ENCODE measurements around the gene NMD3. TPM values are rescaled to one million over a fixed set of nuclear protein-coding genes. Genes with fewer than 3 reads are reported as not detected.

Gene NMD3
- total RNA-seq, 5 donors from 2014 or later (not counting 1 experiment from before 2014, with no cell fraction given): 39.2 to 43.4 (median 42.4) TPM

DNA sequence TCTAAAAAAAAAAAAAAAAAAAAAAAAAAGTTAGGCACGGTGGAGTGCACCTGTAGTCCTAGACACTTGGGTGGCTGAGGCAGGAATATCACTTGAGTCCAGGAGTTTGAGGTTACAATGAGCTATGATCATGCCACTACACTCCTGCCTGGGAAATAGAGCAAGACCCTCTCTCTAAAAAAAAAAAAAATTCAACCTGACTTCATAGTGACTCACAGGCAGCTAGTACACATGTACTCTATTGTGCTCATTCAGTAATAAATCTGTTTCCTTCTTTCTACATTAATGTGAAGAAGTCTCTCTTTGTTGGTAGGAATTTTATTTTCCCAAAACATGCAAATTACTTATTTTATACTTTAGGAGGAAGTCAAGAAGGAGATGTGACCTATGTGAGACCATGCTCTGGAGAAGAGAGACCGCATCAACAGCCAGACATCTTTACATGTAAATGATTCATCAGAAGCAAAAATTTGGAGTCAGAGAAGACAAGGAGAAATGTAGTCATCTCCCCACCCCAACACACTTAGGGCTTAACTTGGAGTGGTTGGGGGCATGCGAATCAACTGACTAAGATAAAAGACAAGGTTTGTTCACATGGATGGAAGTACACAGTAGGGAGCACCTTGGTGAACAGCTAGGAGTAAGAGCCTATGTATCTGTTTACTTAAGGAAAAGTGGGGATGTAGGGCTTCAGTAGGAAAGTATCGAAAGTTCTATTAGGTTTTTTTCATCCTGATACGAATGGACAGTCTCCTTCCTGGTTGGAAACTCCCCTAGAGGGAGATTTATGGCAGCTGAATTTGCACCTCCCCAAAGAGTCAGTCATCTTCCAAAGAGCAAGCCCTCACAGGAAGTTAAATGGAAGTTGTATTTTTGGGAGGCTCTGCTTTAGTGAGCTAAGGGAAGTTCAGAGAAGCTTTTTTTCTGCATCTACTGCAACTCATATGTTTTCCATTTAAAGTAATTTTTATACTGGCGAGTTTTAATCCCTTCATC, 23.0 kb upstream of the NMD3 start:
- ATAC-seq (replicated peaks in 1 of 4) (no peak), DNase-seq (no peak)
- H3K9me3 ChIP-seq: no peaks in the 10 kb centered on the region
- H3K27ac Mint-ChIP-seq: no peak overlapping the region
- peaks cover 10 to 26% of the 10 kb centered on the region in 2 donors for H3K27me3 Mint-ChIP-seq
- no peaks in the 10 kb centered on the region for H3K27me3 ChIP-seq (replicated peaks in 1 of 2; ENCODE audit: control insufficient read depth in 2 of 2, extremely low read depth in 1 of 2, insufficient read depth in 2 of 2, low read length in 1 of 2)
- CTCF ChIA-PET: interaction anchor here in 1 of 2 donors (0.5 to 0.7 kb wide), 2 partner anchors 217 to 665 kb away, joined by 6 read pairs; no protein-coding TSS in a partner anchor
- no peak overlapping the region for H3K4me3 Mint-ChIP-seq
- peaks cover 0 to 3% (median 0%) of the 10 kb centered on the region in 3 donors for H3K9me3 Mint-ChIP-seq
- POLR2A ChIA-PET: no interaction called here
- H3K36me3 Mint-ChIP-seq: no peaks in the 10 kb centered on the region
- H3K4me1 Mint-ChIP-seq: no peaks in the 10 kb centered on the region
- H3K4me3 ChIP-seq (ENCODE audit: control insufficient read depth in 1 of 2, extremely low read depth in 1 of 2, low read length in 1 of 2): no peak overlapping the region
- no CpG with 5 or more reads among the region's 6 CpGs for WGBS (ENCODE audit: insufficient coverage)
- no peak overlapping the region for H3K27ac ChIP-seq (ENCODE audit: low read length)
- H3K4me1 ChIP-seq (ENCODE audit: control insufficient read depth in 1 of 2, extremely low read depth in 1 of 2, insufficient read depth in 2 of 2, low read length in 2 of 2): no peaks in the 10 kb centered on the region
- H3K36me3 ChIP-seq (ENCODE audit: control insufficient read depth in 2 of 2, extremely low read depth in 1 of 2, insufficient read depth in 1 of 2, low read length in 1 of 2): no peaks in the 10 kb centered on the region

DNA sequence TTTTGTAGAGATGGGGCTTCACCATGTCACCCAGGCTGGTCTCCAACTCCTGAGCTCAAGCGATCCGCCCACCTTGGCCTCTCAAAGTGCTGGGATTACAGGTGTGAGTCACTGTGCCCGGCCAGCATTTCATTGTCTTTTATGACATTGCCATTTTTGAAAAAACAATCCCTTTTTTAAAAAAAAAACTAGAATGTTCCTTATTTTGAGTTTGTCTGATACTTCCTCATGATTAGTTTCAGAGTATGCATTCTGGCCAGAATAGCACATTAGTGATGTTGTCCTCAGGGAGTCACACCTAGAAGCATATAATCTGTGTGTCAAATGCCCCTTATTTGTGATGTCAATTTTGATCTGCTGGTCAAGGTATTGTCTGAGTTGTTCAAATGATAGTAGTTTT, 21.2 kb upstream of the NMD3 start:
- peaks cover 9 to 22% of the 10 kb centered on the region in 2 donors for H3K27me3 Mint-ChIP-seq
- no peak for ATAC-seq (replicated peaks in 1 of 4)
- CTCF ChIA-PET: interaction anchor here in 1 of 2 donors (0.6 kb wide), 1 partner anchor 22 kb away, joined by 3 read pairs; no protein-coding TSS in a partner anchor

GRCh38 chr3:161203485-161204098, 17.5 kb upstream of the NMD3 start:
- H3K27me3 Mint-ChIP-seq: peaks cover 9 to 10% of the 10 kb centered on the region in 2 donors
- Histone ChIP-seq H3K9me3 (no peaks in the 10 kb centered on the region), H3K4me1 (ENCODE audit: control insufficient read depth in 1 of 2, extremely low read depth in 1 of 2, insufficient read depth in 2 of 2, low read length in 2 of 2) (no peaks in the 10 kb centered on the region), H3K27me3 (replicated peaks in 1 of 2; ENCODE audit: control insufficient read depth in 2 of 2, extremely low read depth in 1 of 2, insufficient read depth in 2 of 2, low read length in 1 of 2) (no peaks in the 10 kb centered on the region), H3K4me3 (ENCODE audit: control insufficient read depth in 1 of 2, extremely low read depth in 1 of 2, low read length in 1 of 2) (no peak overlapping the region), H3K27ac (ENCODE audit: low read length) (no peak overlapping the region), H3K36me3 (ENCODE audit: control insufficient read depth in 2 of 2, extremely low read depth in 1 of 2, insufficient read depth in 1 of 2, low read length in 1 of 2) (no peaks in the 10 kb centered on the region)
- POLR2A ChIA-PET: no interaction called here
- no peak for DNase-seq
- H3K36me3 Mint-ChIP-seq: no peaks in the 10 kb centered on the region
- ATAC-seq (replicated peaks in 1 of 4): no peak
- CTCF ChIA-PET: no interaction called here
- no peak overlapping the region for H3K27ac Mint-ChIP-seq
- no peak overlapping the region for H3K4me3 Mint-ChIP-seq
- WGBS (ENCODE audit: insufficient coverage): 95% methylated on average over 3 of the region's 4 CpGs
- no peaks in the 10 kb centered on the region for H3K9me3 Mint-ChIP-seq
- no peaks in the 10 kb centered on the region for H3K4me1 Mint-ChIP-seq

More for the DNA sequence above, 21.2 kb upstream of the NMD3 start:
- Mint-ChIP-seq H3K9me3 (peaks cover 0 to 3% (median 0%) of the 10 kb centered on the region in 3 donors), H3K4me3 (no peak overlapping the region), H3K27ac (no peak overlapping the region), H3K36me3 (no peaks in the 10 kb centered on the region), H3K4me1 (no peaks in the 10 kb centered on the region)
- Histone ChIP-seq H3K4me1 (ENCODE audit: control insufficient read depth in 1 of 2, extremely low read depth in 1 of 2, insufficient read depth in 2 of 2, low read length in 2 of 2) (no peaks in the 10 kb centered on the region), H3K36me3 (ENCODE audit: control insufficient read depth in 2 of 2, extremely low read depth in 1 of 2, insufficient read depth in 1 of 2, low read length in 1 of 2) (no peaks in the 10 kb centered on the region), H3K9me3 (no peaks in the 10 kb centered on the region), H3K27ac (ENCODE audit: low read length) (no peak overlapping the region), H3K27me3 (replicated peaks in 1 of 2; ENCODE audit: control insufficient read depth in 2 of 2, extremely low read depth in 1 of 2, insufficient read depth in 2 of 2, low read length in 1 of 2) (no peaks in the 10 kb centered on the region), H3K4me3 (ENCODE audit: control insufficient read depth in 1 of 2, extremely low read depth in 1 of 2, low read length in 1 of 2) (no peak overlapping the region)
- no peak for DNase-seq
- POLR2A ChIA-PET: no interaction called here
- 100% methylated on average over 2 of the region's 3 CpGs for WGBS (ENCODE audit: insufficient coverage)

DNA sequence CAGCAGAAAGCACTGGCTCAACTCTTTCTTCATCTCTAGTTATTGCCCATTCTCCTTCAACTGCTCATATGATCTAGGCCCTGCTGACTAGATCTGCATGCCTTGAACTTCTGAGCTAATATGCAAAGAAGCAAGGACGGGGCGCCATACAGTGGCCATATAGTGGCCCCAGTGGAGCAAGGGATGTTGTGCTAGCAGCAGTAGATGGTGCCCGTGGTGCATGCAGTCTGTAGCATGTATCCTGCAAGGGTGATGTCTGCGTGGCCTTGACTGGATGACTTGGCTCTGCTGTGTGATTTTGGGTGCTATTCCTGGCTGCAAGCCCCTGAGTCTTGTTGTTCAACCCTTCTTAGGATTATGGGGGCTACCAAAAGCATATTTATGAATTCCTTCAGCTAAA, 12.2 kb upstream of the NMD3 start:
- Histone ChIP-seq H3K4me1 (ENCODE audit: control insufficient read depth in 1 of 2, extremely low read depth in 1 of 2, insufficient read depth in 2 of 2, low read length in 2 of 2) (no peaks in the 10 kb centered on the region), H3K9me3 (no peaks in the 10 kb centered on the region), H3K4me3 (ENCODE audit: control insufficient read depth in 1 of 2, extremely low read depth in 1 of 2, low read length in 1 of 2) (no peak overlapping the region), H3K27me3 (replicated peaks in 1 of 2; ENCODE audit: control insufficient read depth in 2 of 2, extremely low read depth in 1 of 2, insufficient read depth in 2 of 2, low read length in 1 of 2) (no peaks in the 10 kb centered on the region), H3K27ac (ENCODE audit: low read length) (no peak overlapping the region), H3K36me3 (ENCODE audit: control insufficient read depth in 2 of 2, extremely low read depth in 1 of 2, insufficient read depth in 1 of 2, low read length in 1 of 2) (no peaks in the 10 kb centered on the region)
- Mint-ChIP-seq H3K27me3 (peaks cover 0 to 4% of the 10 kb centered on the region in 2 donors), H3K27ac (no peak overlapping the region), H3K4me3 (no peak overlapping the region), H3K4me1 (no peaks in the 10 kb centered on the region), H3K9me3 (no peaks in the 10 kb centered on the region), H3K36me3 (no peaks in the 10 kb centered on the region)
- DNase-seq: no peak
- ChIA-PET CTCF (no interaction called here), POLR2A (no interaction called here)
- WGBS (ENCODE audit: insufficient coverage): 83% methylated on average over 3 of the region's 4 CpGs
- no peak for ATAC-seq (replicated peaks in 1 of 4)

GRCh38 chr3:161212171-161212771, 8.8 kb upstream of the NMD3 start:
- Histone ChIP-seq H3K27ac (ENCODE audit: low read length) (no peak overlapping the region), H3K27me3 (replicated peaks in 1 of 2; ENCODE audit: control insufficient read depth in 2 of 2, extremely low read depth in 1 of 2, insufficient read depth in 2 of 2, low read length in 1 of 2) (peaks cover 0 to 3% of the 10 kb centered on the region in 2 experiments), H3K4me1 (ENCODE audit: control insufficient read depth in 1 of 2, extremely low read depth in 1 of 2, insufficient read depth in 2 of 2, low read length in 2 of 2) (no peaks in the 10 kb centered on the region), H3K36me3 (ENCODE audit: control insufficient read depth in 2 of 2, extremely low read depth in 1 of 2, insufficient read depth in 1 of 2, low read length in 1 of 2) (no peaks in the 10 kb centered on the region), H3K4me3 (ENCODE audit: control insufficient read depth in 1 of 2, extremely low read depth in 1 of 2, low read length in 1 of 2) (no peak overlapping the region), H3K9me3 (no peaks in the 10 kb centered on the region)
- H3K4me3 Mint-ChIP-seq: no peak overlapping the region
- no peaks in the 10 kb centered on the region for H3K9me3 Mint-ChIP-seq
- ATAC-seq (replicated peaks in 1 of 4) (no peak), DNase-seq (no peak)
- CTCF ChIA-PET: no interaction called here
- 90% methylated on average over 3 of the region's 3 CpGs for WGBS (ENCODE audit: insufficient coverage)
- no peaks in the 10 kb centered on the region for H3K36me3 Mint-ChIP-seq
- no peak overlapping the region for H3K27ac Mint-ChIP-seq
- peaks cover 10 to 18% of the 10 kb centered on the region in 2 donors for H3K27me3 Mint-ChIP-seq
- POLR2A ChIA-PET: interaction anchor here in 1 of 2 donors (0.5 kb wide), 1 partner anchor 20 kb away, joined by 3 read pairs; no protein-coding TSS in a partner anchor
- no peaks in the 10 kb centered on the region for H3K4me1 Mint-ChIP-seq

GRCh38 chr3:161212906-161213305, 8.2 kb upstream of the NMD3 start:
- Mint-ChIP-seq H3K4me3 (no peak overlapping the region), H3K4me1 (no peaks in the 10 kb centered on the region), H3K9me3 (no peaks in the 10 kb centered on the region), H3K27me3 (peaks cover 10 to 21% of the 10 kb centered on the region in 2 donors), H3K36me3 (no peaks in the 10 kb centered on the region), H3K27ac (no peak overlapping the region)
- no peaks in the 10 kb centered on the region for H3K9me3 ChIP-seq
- DNase-seq (no peak), ATAC-seq (replicated peaks in 1 of 4) (no peak)
- H3K36me3 ChIP-seq (ENCODE audit: control insufficient read depth in 2 of 2, extremely low read depth in 1 of 2, insufficient read depth in 1 of 2, low read length in 1 of 2): no peaks in the 10 kb centered on the region
- no peak overlapping the region for H3K4me3 ChIP-seq (ENCODE audit: control insufficient read depth in 1 of 2, extremely low read depth in 1 of 2, low read length in 1 of 2)
- CTCF ChIA-PET: no interaction called here
- no peak overlapping the region for H3K27ac ChIP-seq (ENCODE audit: low read length)
- peaks cover 0 to 3% of the 10 kb centered on the region in 2 experiments for H3K27me3 ChIP-seq (replicated peaks in 1 of 2; ENCODE audit: control insufficient read depth in 2 of 2, extremely low read depth in 1 of 2, insufficient read depth in 2 of 2, low read length in 1 of 2)
- H3K4me1 ChIP-seq (ENCODE audit: control insufficient read depth in 1 of 2, extremely low read depth in 1 of 2, insufficient read depth in 2 of 2, low read length in 2 of 2): no peaks in the 10 kb centered on the region
- POLR2A ChIA-PET: no interaction called here

All from T-cell (primary cell).